HG02610 (cell line): ENCODE results near the gene SLC27A2.
"Not testable (repeated sequence)": the region's sequence is repeated elsewhere in the genome, so short reads cannot be mapped to it uniquely, and the experiment has no call there.

Experiments
- ATAC-seq: cut with Tn5 transposase; IDR thresholded peaks from one replicate; pipeline ENCODE4 v1.9.1; 2021; ENCODE audit warnings: mild to moderate bottlenecking, moderate library complexity; ENCODE audit not compliant: unreplicated experiment

The SLC27A2 gene

GRCh38 chr15:50162969-50163718, 18.9 kb upstream of the SLC27A2 start:
- no peak for ATAC-seq

- no peak for ATAC-seq
Observed at GRCh38 chr15:50163719-50164410, 18.1 kb upstream of the SLC27A2 start.

GRCh38 chr15:50164458-50164857, 17.5 kb upstream of the SLC27A2 start:
- ATAC-seq, result no peak

GRCh38 chr15:50166216-50166615, 15.8 kb upstream of the SLC27A2 start:
- no peak for ATAC-seq

GRCh38 chr15:50167110-50167509, 14.9 kb upstream of the SLC27A2 start:
- ATAC-seq, result no peak

GRCh38 chr15:50168379-50168778, 13.6 kb upstream of the SLC27A2 start:
- no peak for ATAC-seq

- ATAC-seq, result no peak
Observed at GRCh38 chr15:50168783-50169411, 13.1 kb upstream of the SLC27A2 start.

GRCh38 chr15:50172360-50172895, 9.6 kb upstream of the SLC27A2 start:
- ATAC-seq, result not testable (repeated sequence)

GRCh38 chr15:50176869-50177268, 5.1 kb upstream of the SLC27A2 start:
- no peak for ATAC-seq

- ATAC-seq, result no peak
Observed at GRCh38 chr15:50180091-50180490, 1.9 kb upstream of the SLC27A2 start.

GRCh38 chr15:50180582-50180981, 1.4 kb upstream of the SLC27A2 start:
- ATAC-seq, result no peak

GRCh38 chr15:50181201-50181968, 611 bp upstream of the SLC27A2 start:
- ATAC-seq, result no peak

- ATAC-seq, result peak; percentile 26
Observed at GRCh38 chr15:50182219-50183013, 420 bp downstream of the SLC27A2 start.

GRCh38 chr15:50183112-50183794, 1.3 kb downstream of the SLC27A2 start:
- ATAC-seq, result no peak

GRCh38 chr15:50184863-50185504, 3.0 kb downstream of the SLC27A2 start:
- no peak for ATAC-seq

- no peak for ATAC-seq
Observed at GRCh38 chr15:50186090-50186489, 4.1 kb downstream of the SLC27A2 start.

- ATAC-seq, result no peak
Observed at GRCh38 chr15:50186752-50187151, 4.8 kb downstream of the SLC27A2 start.

- no peak for ATAC-seq
Observed at GRCh38 chr15:50187525-50187924, 5.5 kb downstream of the SLC27A2 start.

- ATAC-seq, result no peak
Observed at GRCh38 chr15:50187997-50188396, 6.0 kb downstream of the SLC27A2 start.
